Body of pancreas (tissue), 4 donors: Measurements from ENCODE around the gene PTPRN.

ENCODE experiments used
- POLR2A ChIP-seq, 3 donors: fragments of 450-650 bp; IDR thresholded peaks; one replicate each; pipeline ENCODE4 v1.6.1; 2016; ENCODE audit warnings: antibody characterized with exemption in 3 of 3, mild to moderate bottlenecking in 2 of 3
- TF ChIP-seq, protein P1 (sequence below), 7 experiments: fragments of 450-650 bp in 4 of 7; fragments of 200-600 bp in 3 of 7; sonication (generic) in 3 of 7; IDR thresholded peaks; one replicate each; pipeline ENCODE4 v1.5.1; 2016 to 2019; ENCODE audit warnings: antibody characterized with exemption in 7 of 7

DNA sequence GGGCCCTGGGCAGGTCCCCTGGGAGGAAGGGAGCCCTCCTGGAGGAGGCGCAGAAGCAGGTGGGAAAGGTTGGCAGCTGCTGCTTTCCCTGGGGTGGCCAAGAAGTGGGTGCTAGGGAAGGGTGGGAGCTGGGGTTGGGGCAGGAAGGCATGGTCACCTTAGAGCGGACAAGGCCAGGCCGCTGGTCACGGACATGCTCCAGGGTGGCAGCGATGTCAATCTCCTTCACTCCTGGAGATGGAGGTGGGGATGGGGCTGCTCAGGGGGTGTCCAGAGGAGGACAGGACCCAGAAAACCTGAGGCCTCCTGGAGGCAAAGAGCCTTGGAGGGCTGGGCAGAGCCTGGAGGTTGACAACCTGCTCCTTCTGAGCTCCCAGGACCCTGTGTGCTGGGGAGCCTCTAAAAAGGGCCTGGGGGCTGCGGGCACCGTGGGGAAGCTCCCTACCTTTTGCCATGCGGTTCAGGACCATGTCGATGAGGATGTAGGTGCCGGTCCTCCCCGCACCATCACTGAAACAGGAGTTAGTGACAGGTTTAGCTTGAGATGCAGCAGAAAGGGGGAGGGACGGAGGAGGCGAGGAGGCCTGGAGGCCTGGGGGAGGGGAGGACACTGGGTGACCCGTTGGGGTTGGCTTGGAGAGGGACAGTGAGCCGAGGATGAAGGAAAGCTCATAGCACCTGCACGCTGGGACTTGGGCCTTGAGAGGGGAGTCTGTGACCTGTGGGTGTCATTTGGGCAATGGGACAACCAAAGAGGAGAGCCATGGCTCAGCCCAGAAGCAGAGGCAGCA lies 18.6 kb downstream of the PTPRN start:
- TF ChIP-seq, protein P1, sequence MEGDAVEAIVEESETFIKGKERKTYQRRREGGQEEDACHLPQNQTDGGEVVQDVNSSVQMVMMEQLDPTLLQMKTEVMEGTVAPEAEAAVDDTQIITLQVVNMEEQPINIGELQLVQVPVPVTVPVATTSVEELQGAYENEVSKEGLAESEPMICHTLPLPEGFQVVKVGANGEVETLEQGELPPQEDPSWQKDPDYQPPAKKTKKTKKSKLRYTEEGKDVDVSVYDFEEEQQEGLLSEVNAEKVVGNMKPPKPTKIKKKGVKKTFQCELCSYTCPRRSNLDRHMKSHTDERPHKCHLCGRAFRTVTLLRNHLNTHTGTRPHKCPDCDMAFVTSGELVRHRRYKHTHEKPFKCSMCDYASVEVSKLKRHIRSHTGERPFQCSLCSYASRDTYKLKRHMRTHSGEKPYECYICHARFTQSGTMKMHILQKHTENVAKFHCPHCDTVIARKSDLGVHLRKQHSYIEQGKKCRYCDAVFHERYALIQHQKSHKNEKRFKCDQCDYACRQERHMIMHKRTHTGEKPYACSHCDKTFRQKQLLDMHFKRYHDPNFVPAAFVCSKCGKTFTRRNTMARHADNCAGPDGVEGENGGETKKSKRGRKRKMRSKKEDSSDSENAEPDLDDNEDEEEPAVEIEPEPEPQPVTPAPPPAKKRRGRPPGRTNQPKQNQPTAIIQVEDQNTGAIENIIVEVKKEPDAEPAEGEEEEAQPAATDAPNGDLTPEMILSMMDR (IDR thresholded peaks at IDR 0.05), result no peak
- TF ChIP-seq POLR2A (IDR thresholded peaks at IDR 0.05), result no peak
